ENCODE data around the gene SBF1. TPM values are rescaled to one million over a fixed set of nuclear protein-coding genes. Genes with fewer than 3 reads are reported as not detected.

The SBF1 gene
- total RNA-seq, 2 donors from 2014 or later, result 60.2 to 77.5 TPM

GRCh38 chr22:50439871-50440331, 34.9 kb downstream of the SBF1 start:
- intact Hi-C loops (cut with DNase I), result no loop called here
- TF ChIP-seq POLR2A (IDR thresholded peaks at IDR 0.05) (no peak), CTCF (IDR thresholded peaks at IDR 0.05) (no peak)
- no peaks in the 10 kb centered on the region for H3K9me3 ChIP-seq
- ATAC-seq (no peak), DNase-seq (peak in 1 of 4 donors; percentile 11)
- H3K36me3 ChIP-seq (replicated peaks in 1 of 2; ENCODE audit: insufficient read depth in 1 of 2, low read depth in 2 of 2), result peaks cover 0 to 18% of the 10 kb centered on the region in 2 donors
- no peak overlapping the region for H3K4me3 ChIP-seq
- WGBS, 2 donors, result 52 to 77% methylated on average over 4 to 10 of the region's 10 CpGs
- H3K27ac ChIP-seq, result no peak overlapping the region
- no peaks in the 10 kb centered on the region for H3K27me3 ChIP-seq
- H3K4me1 ChIP-seq, result no peaks in the 10 kb centered on the region

GRCh38 chr22:50439314-50439870, 35.4 kb downstream of the SBF1 start:
- DNase-seq (peak in 1 of 4 donors; percentile 7), ATAC-seq (no peak)
- Histone ChIP-seq H3K27me3 (no peaks in the 10 kb centered on the region), H3K4me3 (no peak overlapping the region), H3K9me3 (no peaks in the 10 kb centered on the region), H3K4me1 (no peaks in the 10 kb centered on the region), H3K27ac (no peak overlapping the region), H3K36me3 (replicated peaks in 1 of 2; ENCODE audit: insufficient read depth in 1 of 2, low read depth in 2 of 2) (peaks cover 0 to 18% of the 10 kb centered on the region in 2 donors)
- 85 to 93% methylated on average over 3 to 17 of the region's 17 CpGs for WGBS, 2 donors
- no peak for TF ChIP-seq CTCF (IDR thresholded peaks at IDR 0.05)
- TF ChIP-seq POLR2A (IDR thresholded peaks at IDR 0.05), result no peak
- intact Hi-C loops (cut with DNase I), result no loop called here

GRCh38 chr22:50438305-50439275, 36.2 kb downstream of the SBF1 start:
- intact Hi-C loops (cut with DNase I), result no loop called here
- ATAC-seq (no peak), DNase-seq (peak in 1 of 4 donors; percentile 10)
- no peak for TF ChIP-seq POLR2A (IDR thresholded peaks at IDR 0.05)
- WGBS, 2 donors, result 85% methylated on average over 17 to 34 of the region's 34 CpGs
- H3K4me3 ChIP-seq, result no peak overlapping the region
- no peaks in the 10 kb centered on the region for H3K9me3 ChIP-seq
- no peak overlapping the region for H3K27ac ChIP-seq
- no peaks in the 10 kb centered on the region for H3K27me3 ChIP-seq
- peaks cover 0 to 18% of the 10 kb centered on the region in 2 donors for H3K36me3 ChIP-seq (replicated peaks in 1 of 2; ENCODE audit: insufficient read depth in 1 of 2, low read depth in 2 of 2)
- no peaks in the 10 kb centered on the region for H3K4me1 ChIP-seq

- no peaks in the 10 kb centered on the region for H3K9me3 ChIP-seq
- intact Hi-C loops (cut with DNase I), result no loop called here
- no peaks in the 10 kb centered on the region for H3K27me3 ChIP-seq
- H3K4me3 ChIP-seq, result no peak overlapping the region
- 88 to 90% methylated on average over 10 to 35 of the region's 36 CpGs for WGBS, 2 donors
- H3K4me1 ChIP-seq, result no peaks in the 10 kb centered on the region
- ATAC-seq (no peak), DNase-seq (peak in 1 of 4 donors; percentile 9)
- H3K27ac ChIP-seq, result no peak overlapping the region
- H3K36me3 ChIP-seq (replicated peaks in 1 of 2; ENCODE audit: insufficient read depth in 1 of 2, low read depth in 2 of 2), result peaks cover 0 to 20% of the 10 kb centered on the region in 2 donors
- TF ChIP-seq POLR2A (IDR thresholded peaks at IDR 0.05) (no peak), CTCF (IDR thresholded peaks at IDR 0.05) (no peak)
Measured at GRCh38 chr22:50437511-50438304, 37.1 kb downstream of the SBF1 start.

Data from body of pancreas (tissue), 4 donors.